Endodermal cell (in vitro differentiated cells): ENCODE results near the gene ARHGAP21. TPM values are rescaled to one million over a fixed set of nuclear protein-coding genes. Genes with fewer than 3 reads are reported as not detected.

Experiments used
- DNase-seq: peaks from one replicate; pipeline ENCODE4 v3.0.0-alpha.2; 2017
- H3K27ac ChIP-seq: 2 replicates; pipeline ENCODE4 v1.5.1; 2013; ENCODE audit warnings: mild to moderate bottlenecking, low read depth, low read length, moderate library complexity
- H3K27me3 ChIP-seq: 2 replicates; pipeline ENCODE4 v1.6.1; 2013; ENCODE audit warnings: mild to moderate bottlenecking, low read length, moderate library complexity; ENCODE audit not compliant: insufficient read depth, control insufficient read depth, poor library complexity, severe bottlenecking
- H3K36me3 ChIP-seq: 2 replicates; pipeline ENCODE4 v1.7.0; 2013; ENCODE audit warnings: mild to moderate bottlenecking, low read length, moderate library complexity; ENCODE audit not compliant: control insufficient read depth, insufficient read depth
- H3K4me1 ChIP-seq: one replicate; pipeline ENCODE4 v1.7.0; 2013; ENCODE audit warnings: low read length; ENCODE audit not compliant: control insufficient read depth, insufficient read depth
- H3K4me3 ChIP-seq: 2 replicates; pipeline ENCODE4 v1.5.1; 2013; ENCODE audit warnings: mild to moderate bottlenecking, low read length, moderate library complexity
- H3K9ac ChIP-seq: 2 replicates; pipeline ENCODE4 v1.6.1; 2013; ENCODE audit warnings: mild to moderate bottlenecking, low read length, moderate library complexity; ENCODE audit not compliant: poor library complexity, severe bottlenecking; ENCODE audit errors: extremely low read depth
- H3K9me3 ChIP-seq: 2 replicates; pipeline ENCODE4 v1.6.1; 2013; ENCODE audit warnings: mild to moderate bottlenecking, low read length, moderate library complexity; ENCODE audit not compliant: control insufficient read depth
- H3K27ac Mint-ChIP-seq: 2 replicates; pipeline ENCODE4 v1.8.0; 2020; ENCODE audit warnings: mixed read lengths
- H3K27me3 Mint-ChIP-seq: 2 replicates; pipeline ENCODE4 v1.8.0; 2021; ENCODE audit warnings: mild to moderate bottlenecking, mixed read lengths; ENCODE audit not compliant: insufficient read depth
- H3K36me3 Mint-ChIP-seq: 2 replicates; pipeline ENCODE4 v1.8.0; 2020; ENCODE audit warnings: low read depth, mixed read lengths
- H3K4me1 Mint-ChIP-seq: 2 replicates; pipeline ENCODE4 v1.8.0; 2020; ENCODE audit warnings: mixed read lengths
- H3K4me3 Mint-ChIP-seq: 2 replicates; pipeline ENCODE4 v1.8.0; 2020; ENCODE audit warnings: mild to moderate bottlenecking, moderate library complexity, mixed read lengths
- H3K9me3 Mint-ChIP-seq: 2 replicates; pipeline ENCODE4 v1.8.0; 2020; ENCODE audit warnings: mild to moderate bottlenecking, mixed read lengths
- CTCF ChIP-seq: fragments of 200-600 bp; sonication (generic); conservative IDR thresholded peaks from 2 replicates; pipeline ENCODE4 v1.5.0; 2021; ENCODE audit warnings: antibody characterized with exemption, mild to moderate bottlenecking
- WGBS, 2 experiments: methylation state at CpG; one replicate each; pipeline versions ENCODE4 v1.1.5 to v1.1.7; 2013; ENCODE audit warnings: missing lambda C conversion rate in 2 of 2, mixed read lengths in 1 of 2; ENCODE audit not compliant: insufficient coverage in 1 of 2, insufficient read length in 1 of 2; 5-methylcytosine and 5-hydroxymethylcytosine counted together
- total RNA-seq, 2 donors: library from RNA; stranded (reverse); fragmentation: NEBNext Ultra II Directional in 1 of 2; extraction: Animal tissue kit (Norgen Biotek cat#: 25700) in 1 of 2; gene quantifications; 2 replicates in 1 of 2; 3 replicates in 1 of 2; pipeline ENCODE4 v1.2.1, GENCODE V29; 2021

The ARHGAP21 gene
- total RNA-seq, 2 donors from 2014 or later, result 51.6 to 69.7 TPM

DNA sequence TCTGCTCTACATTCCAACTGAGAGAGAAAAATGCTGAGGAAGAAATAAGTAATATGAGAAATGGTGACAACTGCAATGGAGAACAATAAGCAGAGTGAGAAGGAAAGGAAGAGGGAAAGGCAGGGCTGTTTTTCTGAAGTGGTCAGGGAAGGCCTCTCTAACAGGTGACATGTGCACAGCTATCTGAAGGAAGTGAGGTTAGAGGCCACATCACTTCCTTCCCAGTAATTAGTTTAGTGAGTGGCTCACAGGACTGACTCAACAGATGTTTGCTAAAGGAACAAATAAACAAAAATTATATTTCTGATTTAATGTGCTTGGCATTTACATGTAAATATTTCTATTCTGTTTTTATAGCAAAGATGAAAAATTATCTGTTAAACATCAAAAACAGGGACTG lies 77.9 kb downstream of the ARHGAP21 start:
- H3K27ac Mint-ChIP-seq, result no peak overlapping the region
- DNase-seq, result no peak
- H3K4me3 Mint-ChIP-seq, result no peak overlapping the region
- no peak for TF ChIP-seq CTCF
- no peaks in the 10 kb centered on the region for H3K27me3 ChIP-seq
- no peak overlapping the region for H3K9ac ChIP-seq
- H3K9me3 ChIP-seq, result no peaks in the 10 kb centered on the region
- no peaks in the 10 kb centered on the region for H3K4me1 ChIP-seq
- H3K36me3 Mint-ChIP-seq, result peaks cover 3% of the 10 kb centered on the region
- H3K4me1 Mint-ChIP-seq, result no peaks in the 10 kb centered on the region
- no peaks in the 10 kb centered on the region for H3K27me3 Mint-ChIP-seq
- no peak overlapping the region for H3K27ac ChIP-seq
- no peaks in the 10 kb centered on the region for H3K9me3 Mint-ChIP-seq
- H3K36me3 ChIP-seq, result no peaks in the 10 kb centered on the region
- no peak overlapping the region for H3K4me3 ChIP-seq

DNA sequence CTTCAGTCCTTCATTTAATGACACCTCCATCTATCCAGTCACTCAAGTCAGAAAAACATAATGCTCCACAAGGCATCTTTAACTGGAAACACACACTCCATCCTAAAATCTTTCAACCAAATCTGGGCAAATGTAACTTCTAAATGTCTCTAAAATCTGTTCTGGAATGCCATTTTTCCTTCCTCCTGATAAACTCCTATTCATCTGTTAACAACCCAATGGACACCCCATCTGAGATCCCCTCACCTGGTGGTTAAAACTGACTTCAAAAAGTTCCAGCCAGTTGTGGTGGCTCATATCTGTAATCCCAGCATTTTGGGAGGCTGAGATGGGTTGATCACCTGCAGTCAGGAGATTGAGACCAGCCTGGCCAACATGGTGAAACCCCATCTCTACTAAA lies 78.7 kb downstream of the ARHGAP21 start:
- Mint-ChIP-seq H3K4me1 (no peaks in the 10 kb centered on the region), H3K27me3 (no peaks in the 10 kb centered on the region), H3K36me3 (peaks cover 3% of the 10 kb centered on the region), H3K4me3 (no peak overlapping the region), H3K9me3 (no peaks in the 10 kb centered on the region), H3K27ac (no peak overlapping the region)
- Histone ChIP-seq H3K9ac (no peak overlapping the region), H3K36me3 (no peaks in the 10 kb centered on the region), H3K9me3 (no peaks in the 10 kb centered on the region), H3K4me3 (no peak overlapping the region), H3K27me3 (no peaks in the 10 kb centered on the region), H3K27ac (no peak overlapping the region), H3K4me1 (no peaks in the 10 kb centered on the region)
- no peak for TF ChIP-seq CTCF
- no peak for DNase-seq

GRCh38 chr10:24643679-24644209 lies 79.9 kb downstream of the ARHGAP21 start:
- DNase-seq, result no peak
- H3K4me3 ChIP-seq, result no peak overlapping the region
- no peak overlapping the region for H3K4me3 Mint-ChIP-seq
- H3K9me3 Mint-ChIP-seq, result no peaks in the 10 kb centered on the region
- no peaks in the 10 kb centered on the region for H3K4me1 Mint-ChIP-seq
- no peaks in the 10 kb centered on the region for H3K4me1 ChIP-seq
- no peaks in the 10 kb centered on the region for H3K27me3 Mint-ChIP-seq
- 89 to 95% methylated on average over 6 of the region's 6 CpGs for WGBS, 2 experiments
- no peak overlapping the region for H3K9ac ChIP-seq
- no peak overlapping the region for H3K27ac Mint-ChIP-seq
- H3K27me3 ChIP-seq, result no peaks in the 10 kb centered on the region
- H3K27ac ChIP-seq, result no peak overlapping the region
- peaks cover 3% of the 10 kb centered on the region for H3K36me3 Mint-ChIP-seq
- TF ChIP-seq CTCF, result no peak
- no peaks in the 10 kb centered on the region for H3K36me3 ChIP-seq
- no peaks in the 10 kb centered on the region for H3K9me3 ChIP-seq
